ENCODE measurements around the gene KLF13. TPM values are rescaled to one million over a fixed set of nuclear protein-coding genes. Genes with fewer than 3 reads are reported as not detected.

Gene KLF13
- total and polyA plus RNA-seq, 2 donors (not counting 1 experiment from before 2014, with no cell fraction given) = 39.6 to 42.9 TPM

- Histone ChIP-seq H2AFZ (ENCODE audit: low read length) (no peak overlapping the region), H4K20me1 (ENCODE audit: control insufficient read depth, extremely low read depth, insufficient read depth, low read length) (no peaks in the 10 kb centered on the region), H3K36me3 (ENCODE audit: control insufficient read depth, insufficient read depth, low read length) (no peaks in the 10 kb centered on the region), H3K27ac (ENCODE audit: insufficient read depth, low read length) (no peak overlapping the region), H3K79me2 (ENCODE audit: control insufficient read depth, insufficient read depth, low read length) (peaks cover 44% of the 10 kb centered on the region), H3K27me3 (ENCODE audit: control insufficient read depth, insufficient read depth, low read length) (no peaks in the 10 kb centered on the region), H3K9ac (ENCODE audit: insufficient read depth, low read length) (no peak overlapping the region), H3K4me2 (ENCODE audit: extremely low read depth, insufficient read depth, low read length) (no peak overlapping the region), H3K4me3 (replicated peaks in 1 of 4; ENCODE audit: control extremely low read depth in 1 of 4, insufficient read depth in 1 of 4, low read depth in 3 of 4, low read length in 4 of 4) (no peak overlapping the region), H3K4me1 (ENCODE audit: control insufficient read depth, extremely low read depth, insufficient read depth, low read length) (no peaks in the 10 kb centered on the region), H3K9me3 (ENCODE audit: control insufficient read depth, insufficient read depth, low read depth, low read length) (no peaks in the 10 kb centered on the region)
- no peak for DNase-seq (ENCODE audit: low read depth in 2 of 2)
- no peak for TF ChIP-seq EZH2 (IDR thresholded peaks at IDR 0.05; ENCODE audit: low read length, missing control alignments)
- TF ChIP-seq, protein P1, sequence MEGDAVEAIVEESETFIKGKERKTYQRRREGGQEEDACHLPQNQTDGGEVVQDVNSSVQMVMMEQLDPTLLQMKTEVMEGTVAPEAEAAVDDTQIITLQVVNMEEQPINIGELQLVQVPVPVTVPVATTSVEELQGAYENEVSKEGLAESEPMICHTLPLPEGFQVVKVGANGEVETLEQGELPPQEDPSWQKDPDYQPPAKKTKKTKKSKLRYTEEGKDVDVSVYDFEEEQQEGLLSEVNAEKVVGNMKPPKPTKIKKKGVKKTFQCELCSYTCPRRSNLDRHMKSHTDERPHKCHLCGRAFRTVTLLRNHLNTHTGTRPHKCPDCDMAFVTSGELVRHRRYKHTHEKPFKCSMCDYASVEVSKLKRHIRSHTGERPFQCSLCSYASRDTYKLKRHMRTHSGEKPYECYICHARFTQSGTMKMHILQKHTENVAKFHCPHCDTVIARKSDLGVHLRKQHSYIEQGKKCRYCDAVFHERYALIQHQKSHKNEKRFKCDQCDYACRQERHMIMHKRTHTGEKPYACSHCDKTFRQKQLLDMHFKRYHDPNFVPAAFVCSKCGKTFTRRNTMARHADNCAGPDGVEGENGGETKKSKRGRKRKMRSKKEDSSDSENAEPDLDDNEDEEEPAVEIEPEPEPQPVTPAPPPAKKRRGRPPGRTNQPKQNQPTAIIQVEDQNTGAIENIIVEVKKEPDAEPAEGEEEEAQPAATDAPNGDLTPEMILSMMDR (conservative IDR thresholded peaks at IDR 0.05 in 1 of 2, IDR thresholded peaks at IDR 0.05 in 1 of 2; ENCODE audit: low read depth in 1 of 2, low read length in 2 of 2) = no peak
Observed at GRCh38 chr15:31364301-31365031, 37.8 kb downstream of the KLF13 start.

DNA sequence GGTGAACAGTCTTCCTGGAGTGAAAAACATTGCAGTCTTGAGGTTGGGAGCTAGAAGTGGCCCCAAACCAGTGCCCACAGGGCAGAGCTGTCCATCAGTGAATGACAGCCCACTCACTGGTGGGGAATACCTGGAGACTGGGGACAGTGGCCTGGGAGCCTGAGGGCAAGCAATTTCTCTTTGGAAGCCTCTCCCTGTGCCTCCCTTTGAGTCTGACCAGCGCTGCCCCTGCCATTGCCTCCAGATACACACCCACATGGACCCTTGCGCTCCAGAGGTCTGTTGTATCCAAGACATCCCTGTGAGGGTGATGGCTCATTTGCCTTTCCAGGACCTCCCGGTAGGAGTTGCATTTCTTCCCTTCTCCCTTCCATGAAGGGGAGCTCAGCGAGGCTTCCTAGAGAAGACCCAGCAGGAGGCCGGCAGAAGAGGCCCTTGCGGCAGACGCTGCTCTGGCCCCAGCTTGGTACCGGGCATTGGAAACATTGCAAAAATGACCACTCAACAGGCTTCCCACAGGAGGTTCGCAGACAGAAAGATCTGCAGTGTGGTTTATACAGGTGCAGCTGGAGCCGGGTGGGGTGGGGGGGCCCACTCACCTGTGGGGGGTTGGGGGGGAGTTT, 38.5 kb downstream of the KLF13 start:
- no peak overlapping the region for H2AFZ ChIP-seq (ENCODE audit: low read length)
- no peak overlapping the region for H3K4me3 ChIP-seq (replicated peaks in 1 of 4; ENCODE audit: control extremely low read depth in 1 of 4, insufficient read depth in 1 of 4, low read depth in 3 of 4, low read length in 4 of 4)
- H3K4me2 ChIP-seq (ENCODE audit: extremely low read depth, insufficient read depth, low read length) = no peak overlapping the region
- no peaks in the 10 kb centered on the region for H3K4me1 ChIP-seq (ENCODE audit: control insufficient read depth, extremely low read depth, insufficient read depth, low read length)
- no peaks in the 10 kb centered on the region for H4K20me1 ChIP-seq (ENCODE audit: control insufficient read depth, extremely low read depth, insufficient read depth, low read length)
- H3K27me3 ChIP-seq (ENCODE audit: control insufficient read depth, insufficient read depth, low read length) = no peaks in the 10 kb centered on the region
- no peaks in the 10 kb centered on the region for H3K9me3 ChIP-seq (ENCODE audit: control insufficient read depth, insufficient read depth, low read depth, low read length)
- no peak for TF ChIP-seq EZH2 (IDR thresholded peaks at IDR 0.05; ENCODE audit: low read length, missing control alignments)
- TF ChIP-seq, protein P1 (conservative IDR thresholded peaks at IDR 0.05 in 1 of 2, IDR thresholded peaks at IDR 0.05 in 1 of 2; ENCODE audit: low read depth in 1 of 2, low read length in 2 of 2) = no peak
- peaks cover 42% of the 10 kb centered on the region for H3K79me2 ChIP-seq (ENCODE audit: control insufficient read depth, insufficient read depth, low read length)
- H3K36me3 ChIP-seq (ENCODE audit: control insufficient read depth, insufficient read depth, low read length) = no peaks in the 10 kb centered on the region
- no peak for DNase-seq (ENCODE audit: low read depth in 2 of 2)
- H3K9ac ChIP-seq (ENCODE audit: insufficient read depth, low read length) = no peak overlapping the region
- H3K27ac ChIP-seq (ENCODE audit: insufficient read depth, low read length) = no peak overlapping the region

- DNase-seq (ENCODE audit: low read depth in 2 of 2) = peak; percentile 59 to 93
- H3K4me1 ChIP-seq (ENCODE audit: control insufficient read depth, extremely low read depth, insufficient read depth, low read length) = no peaks in the 10 kb centered on the region
- no peak overlapping the region for H3K9ac ChIP-seq (ENCODE audit: insufficient read depth, low read length)
- H3K4me2 ChIP-seq (ENCODE audit: extremely low read depth, insufficient read depth, low read length) = peak overlapping the region; percentile 7
- peaks cover 38% of the 10 kb centered on the region for H3K79me2 ChIP-seq (ENCODE audit: control insufficient read depth, insufficient read depth, low read length)
- TF ChIP-seq EZH2 (IDR thresholded peaks at IDR 0.05; ENCODE audit: low read length, missing control alignments) = no peak
- TF ChIP-seq, protein P1 (conservative IDR thresholded peaks at IDR 0.05 in 1 of 2, IDR thresholded peaks at IDR 0.05 in 1 of 2; ENCODE audit: low read depth in 1 of 2, low read length in 2 of 2) = peak; percentile 32 to 51
- no peaks in the 10 kb centered on the region for H3K9me3 ChIP-seq (ENCODE audit: control insufficient read depth, insufficient read depth, low read depth, low read length)
- H3K27ac ChIP-seq (ENCODE audit: insufficient read depth, low read length) = no peak overlapping the region
- H3K4me3 ChIP-seq (replicated peaks in 1 of 4; ENCODE audit: control extremely low read depth in 1 of 4, insufficient read depth in 1 of 4, low read depth in 3 of 4, low read length in 4 of 4) = no peak overlapping the region
- H2AFZ ChIP-seq (ENCODE audit: low read length) = no peak overlapping the region
- no peaks in the 10 kb centered on the region for H4K20me1 ChIP-seq (ENCODE audit: control insufficient read depth, extremely low read depth, insufficient read depth, low read length)
- H3K27me3 ChIP-seq (ENCODE audit: control insufficient read depth, insufficient read depth, low read length) = no peaks in the 10 kb centered on the region
- H3K36me3 ChIP-seq (ENCODE audit: control insufficient read depth, insufficient read depth, low read length) = no peaks in the 10 kb centered on the region
Observed at GRCh38 chr15:31365655-31366127, 39.1 kb downstream of the KLF13 start.
